Glomerular visceral epithelial cell (primary cell): ENCODE results near the gene WNT7A.
"Not testable (repeated sequence)": the region's sequence is repeated elsewhere in the genome, so short reads cannot be mapped to it uniquely, and the experiment has no call there.

Experiments used
- DNase-seq: peaks from one replicate; pipeline ENCODE4 v3.0.0-alpha.2; 2016; ENCODE audit errors: extremely low spot score

Gene WNT7A

DNA sequence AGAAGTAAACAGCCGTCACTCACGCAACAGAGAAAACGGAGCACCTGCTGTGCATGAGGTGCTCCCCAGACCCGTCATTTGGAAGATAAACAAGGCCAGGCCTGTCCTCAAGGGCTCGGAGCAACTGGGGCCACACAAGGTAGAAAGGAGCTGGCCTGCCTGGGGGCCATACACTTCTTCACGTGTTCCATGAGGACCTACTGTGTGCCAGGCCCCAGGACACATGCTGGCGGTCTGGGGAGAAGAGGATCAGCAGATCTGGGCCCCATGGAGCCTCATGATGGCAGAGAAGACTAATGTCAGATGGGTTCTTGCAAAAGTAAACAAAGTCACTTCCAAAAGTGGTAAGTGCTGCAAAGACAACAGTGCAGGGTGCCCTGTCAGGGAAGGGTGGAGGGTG, 14.3 kb downstream of the WNT7A start:
- DNase-seq: no peak

DNA sequence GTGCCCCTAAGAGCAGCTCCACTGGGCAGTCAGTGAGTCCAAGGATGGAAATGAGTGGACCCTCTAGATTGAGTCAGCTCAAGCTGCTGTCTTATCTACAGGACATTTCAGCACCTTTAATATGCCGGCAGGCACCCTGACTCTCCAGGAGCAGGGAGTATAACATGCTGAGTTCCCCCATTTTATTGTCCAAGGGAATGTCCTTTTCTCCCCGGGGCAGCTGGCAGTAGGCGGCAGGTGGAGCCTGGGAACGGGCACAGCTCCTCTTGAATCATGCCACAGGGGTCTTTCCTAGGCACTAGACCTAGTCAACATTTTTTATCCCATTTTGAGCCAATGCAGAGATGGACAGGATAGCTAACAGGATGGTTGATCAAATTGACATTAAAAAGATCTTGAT, 14.8 kb downstream of the WNT7A start:
- no peak for DNase-seq

DNA sequence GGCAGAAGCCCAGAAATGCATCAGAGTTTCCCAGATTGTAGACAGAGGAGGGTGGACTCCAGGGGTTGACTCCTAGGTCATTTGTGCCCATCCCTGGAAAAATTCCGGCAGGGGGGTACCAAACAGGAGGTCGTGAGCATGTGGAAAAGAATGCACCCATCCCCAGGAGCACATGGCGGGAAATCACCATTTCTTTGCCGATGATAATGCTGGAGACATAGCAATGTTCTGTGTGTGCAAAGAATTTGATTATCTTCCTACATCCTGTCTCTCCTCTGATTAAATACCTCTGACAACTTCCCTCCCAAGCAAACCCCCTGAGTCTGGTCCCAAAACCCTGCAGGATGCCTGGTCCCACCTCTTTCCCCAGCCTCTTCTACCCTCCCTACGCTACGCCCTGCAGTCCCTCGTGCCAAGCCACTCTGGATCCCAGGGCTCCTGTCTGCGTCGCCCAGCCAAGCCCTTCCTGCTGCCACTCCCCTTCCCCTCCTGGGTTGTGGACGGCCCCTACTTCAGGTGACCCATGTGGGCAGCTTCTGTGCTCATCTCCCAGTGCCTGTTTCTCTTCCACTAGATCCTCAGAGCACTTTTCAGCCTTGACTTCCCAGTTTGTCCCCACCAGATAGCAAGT, 15.8 kb downstream of the WNT7A start:
- no peak for DNase-seq

DNA sequence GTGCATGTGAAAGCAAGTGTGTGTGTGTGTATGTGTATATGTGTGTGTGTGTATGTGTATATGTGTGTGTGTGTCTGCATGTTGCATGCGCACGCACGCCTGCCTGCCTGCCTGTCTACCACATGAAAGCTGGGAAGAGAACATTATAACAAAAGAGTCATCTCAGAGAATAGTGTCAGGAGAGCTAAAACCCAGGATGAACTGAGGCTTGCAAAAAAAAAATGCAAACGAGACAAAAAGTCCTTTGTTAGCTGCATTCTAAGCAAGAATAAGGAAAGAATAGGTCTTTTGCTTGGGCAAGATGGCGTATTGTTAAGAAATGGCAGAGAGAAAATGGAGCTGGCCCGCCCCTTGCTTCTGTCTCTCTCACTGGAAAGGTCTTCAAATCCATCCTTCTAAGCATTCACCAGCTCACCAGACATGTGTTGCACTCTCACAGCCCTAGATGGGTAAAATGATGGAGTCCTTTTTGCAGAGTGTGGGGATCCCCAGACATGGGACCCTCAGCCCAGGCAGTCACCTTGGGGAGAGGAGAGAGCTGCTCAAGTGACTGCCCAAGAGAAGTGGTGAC, 16.4 kb downstream of the WNT7A start:
- no peak for DNase-seq

DNA sequence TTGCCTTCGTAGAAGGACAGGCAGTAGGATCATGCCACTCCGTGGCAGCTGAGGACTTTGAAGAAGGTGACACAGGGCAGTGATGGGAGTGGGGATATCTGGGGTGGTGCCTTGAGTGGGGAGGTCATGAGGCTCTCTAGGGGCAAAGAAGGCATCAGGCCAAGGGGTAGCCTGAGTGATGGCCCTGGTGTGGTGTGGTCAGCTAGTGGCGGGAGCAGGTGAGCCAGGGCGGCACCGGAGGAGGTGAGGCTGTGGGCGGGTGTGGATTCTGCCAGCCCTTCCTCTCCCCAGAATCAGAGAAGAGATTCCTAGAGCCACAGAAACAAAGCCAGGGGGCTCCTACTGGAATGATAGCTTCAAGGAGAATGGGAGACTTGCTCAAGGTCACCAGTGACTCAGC, 18.4 kb downstream of the WNT7A start:
- DNase-seq: no peak

DNA sequence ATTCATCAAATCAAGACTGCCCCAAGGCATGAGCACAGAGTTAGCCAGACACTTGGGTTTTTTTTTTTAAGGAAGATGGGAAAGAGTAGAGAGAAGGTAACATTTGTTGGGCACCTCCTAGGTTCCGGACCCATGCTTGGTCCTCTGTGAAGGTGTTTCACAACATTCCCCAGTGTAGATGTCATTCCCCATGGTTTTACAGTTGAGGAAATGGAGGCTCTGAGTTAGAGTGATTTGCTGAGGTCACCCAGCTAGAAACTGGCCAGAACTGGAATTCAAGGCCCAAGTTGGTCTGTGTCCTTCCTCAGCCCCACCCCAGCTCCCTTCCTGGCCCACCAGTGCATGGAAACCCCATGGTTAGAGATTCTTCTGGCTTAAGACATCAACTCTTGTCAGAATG, 19.9 kb downstream of the WNT7A start:
- DNase-seq: no peak

DNA sequence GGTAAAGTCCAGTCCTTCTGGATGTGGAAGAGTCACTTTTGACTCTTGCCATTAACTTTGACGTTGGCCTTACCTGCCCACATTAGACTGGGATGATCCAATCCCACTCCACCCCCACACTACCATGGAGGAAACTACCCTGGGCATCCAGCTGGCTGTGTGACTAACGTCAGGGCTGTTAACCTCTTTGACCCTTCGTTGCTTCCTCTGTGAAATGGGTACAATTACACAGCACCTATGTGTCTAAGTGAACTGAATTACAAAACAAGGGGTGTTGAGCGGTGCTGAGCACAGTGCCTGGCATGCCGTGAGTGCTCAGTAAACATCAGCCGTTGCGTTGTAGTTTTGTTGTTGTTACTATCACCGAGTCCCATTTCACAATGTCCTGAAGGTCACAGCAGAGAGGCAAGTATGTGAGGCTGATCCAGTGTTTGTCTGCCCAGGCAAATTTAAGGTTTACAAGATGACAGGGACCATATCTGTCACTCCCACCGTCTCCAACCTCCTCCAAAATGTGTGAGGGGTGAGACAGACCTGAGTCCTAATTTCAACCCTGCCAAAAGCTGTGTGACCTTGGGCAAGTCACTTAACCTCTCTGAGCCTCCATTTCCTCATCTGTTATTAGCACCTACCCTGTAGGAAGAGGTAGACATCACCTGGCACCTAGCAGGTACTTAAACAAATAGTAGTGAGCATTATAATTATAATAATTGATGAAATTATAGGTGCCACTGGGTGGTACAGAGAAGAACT, 20.9 kb downstream of the WNT7A start:
- no peak for DNase-seq

DNA sequence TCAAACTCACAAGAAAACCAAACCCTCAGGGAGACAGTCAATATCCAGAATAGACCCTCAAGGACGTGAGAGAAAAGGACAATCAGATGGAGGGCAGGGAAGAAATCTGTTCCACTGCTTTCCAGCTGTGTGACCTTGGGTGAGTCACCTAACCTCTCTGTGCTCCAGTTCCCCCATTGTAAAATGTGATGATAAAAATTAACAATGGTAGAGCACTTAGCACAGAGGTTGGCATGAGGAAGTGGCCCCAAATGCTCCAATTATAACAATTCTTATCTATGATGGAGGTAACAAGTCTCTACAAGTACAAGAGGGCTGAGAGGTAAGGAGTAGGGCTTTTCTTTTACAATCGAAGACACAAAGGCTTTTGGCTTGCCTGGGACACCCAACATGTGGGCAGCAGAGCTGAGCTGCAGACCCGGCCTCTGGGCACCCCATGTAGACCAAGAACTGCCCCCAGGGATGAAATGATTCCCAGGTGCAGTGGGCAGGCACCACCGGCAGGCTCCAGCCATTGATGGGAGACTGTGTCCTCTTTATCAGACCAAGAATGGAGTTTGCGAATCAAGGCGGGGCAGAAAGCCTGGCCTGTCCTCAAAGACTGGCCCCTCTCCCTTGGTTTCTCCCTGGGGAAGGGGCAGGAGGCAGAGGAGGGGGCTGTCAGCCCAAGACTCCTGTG, 22.0 kb downstream of the WNT7A start:
- DNase-seq: no peak

DNA sequence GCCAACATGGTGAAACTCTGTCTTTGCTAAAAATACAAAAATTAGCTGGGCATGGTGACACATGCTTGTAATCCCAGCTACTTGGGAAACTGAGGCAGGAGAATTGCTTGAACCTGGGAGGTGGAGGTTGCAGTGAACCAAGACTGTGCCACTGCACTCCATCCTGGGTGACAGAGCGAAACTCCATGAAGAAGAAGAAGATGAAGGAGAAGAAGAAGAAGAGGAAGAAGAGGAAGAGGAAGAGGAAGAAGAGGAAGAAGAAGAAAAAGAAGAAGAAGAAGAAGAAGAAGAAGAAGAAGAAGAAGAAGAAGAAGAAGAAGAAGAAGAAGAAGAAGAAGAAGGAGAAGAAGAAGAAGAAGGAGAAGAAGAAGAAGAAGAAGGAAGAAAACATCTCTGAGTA, 23.2 kb downstream of the WNT7A start:
- DNase-seq: not testable (repeated sequence)

DNA sequence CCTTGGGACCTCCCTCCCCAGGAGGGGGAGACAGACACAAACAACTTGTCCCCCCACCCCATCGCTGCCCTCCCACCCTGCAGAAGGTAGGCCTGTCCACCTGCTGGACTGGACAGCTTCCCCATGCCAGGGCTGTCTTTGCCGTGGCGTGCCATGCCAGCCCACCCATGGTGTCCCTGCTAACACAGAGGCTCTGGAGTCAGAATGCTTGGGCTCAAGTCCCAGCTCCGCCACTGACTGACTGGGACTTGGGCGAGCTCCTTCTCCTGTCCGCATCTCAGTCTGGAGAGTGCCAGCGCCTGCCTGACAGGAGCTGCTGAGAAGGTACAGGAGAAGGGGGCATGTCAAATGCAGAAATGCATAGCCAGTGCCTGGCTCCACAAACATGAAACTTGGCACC, 23.9 kb downstream of the WNT7A start:
- no peak for DNase-seq

DNA sequence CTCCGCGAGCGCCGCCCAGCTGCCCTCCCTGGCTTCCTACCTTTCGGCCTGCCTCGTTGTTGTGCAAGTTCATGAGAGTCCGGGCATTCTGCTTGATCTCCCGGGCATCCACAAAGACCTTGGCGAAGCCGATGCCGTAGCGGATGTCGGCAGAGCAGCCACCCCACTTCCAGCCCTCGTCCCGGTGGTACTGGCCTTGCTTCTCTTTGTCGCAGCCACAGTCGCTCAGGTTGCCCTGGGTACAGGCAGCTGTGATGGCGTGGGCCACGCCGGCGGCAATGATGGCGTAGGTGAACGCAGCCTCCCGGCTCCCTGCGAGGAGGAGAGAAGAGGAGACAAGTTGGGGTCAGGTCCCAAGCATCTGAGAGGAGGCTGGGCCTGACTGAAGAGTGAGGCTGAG, 25.4 kb downstream of the WNT7A start:
- no peak for DNase-seq

DNA sequence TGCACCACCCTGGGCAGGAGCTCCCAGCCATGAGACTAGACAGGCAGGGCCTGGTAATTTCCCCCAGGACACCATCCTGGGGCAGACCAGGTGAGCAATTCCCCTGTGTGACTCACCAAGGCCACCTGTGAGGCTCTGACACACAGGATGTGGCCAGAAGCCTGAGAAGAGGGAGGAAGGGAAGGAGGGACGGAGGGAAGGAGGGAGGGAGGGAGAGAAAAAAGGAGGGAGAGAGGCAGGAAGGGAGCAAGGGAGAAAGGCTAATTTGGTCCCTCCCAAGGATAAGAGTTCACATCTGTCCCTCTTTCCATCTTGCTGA, 25.9 kb downstream of the WNT7A start:
- DNase-seq: no peak

DNA sequence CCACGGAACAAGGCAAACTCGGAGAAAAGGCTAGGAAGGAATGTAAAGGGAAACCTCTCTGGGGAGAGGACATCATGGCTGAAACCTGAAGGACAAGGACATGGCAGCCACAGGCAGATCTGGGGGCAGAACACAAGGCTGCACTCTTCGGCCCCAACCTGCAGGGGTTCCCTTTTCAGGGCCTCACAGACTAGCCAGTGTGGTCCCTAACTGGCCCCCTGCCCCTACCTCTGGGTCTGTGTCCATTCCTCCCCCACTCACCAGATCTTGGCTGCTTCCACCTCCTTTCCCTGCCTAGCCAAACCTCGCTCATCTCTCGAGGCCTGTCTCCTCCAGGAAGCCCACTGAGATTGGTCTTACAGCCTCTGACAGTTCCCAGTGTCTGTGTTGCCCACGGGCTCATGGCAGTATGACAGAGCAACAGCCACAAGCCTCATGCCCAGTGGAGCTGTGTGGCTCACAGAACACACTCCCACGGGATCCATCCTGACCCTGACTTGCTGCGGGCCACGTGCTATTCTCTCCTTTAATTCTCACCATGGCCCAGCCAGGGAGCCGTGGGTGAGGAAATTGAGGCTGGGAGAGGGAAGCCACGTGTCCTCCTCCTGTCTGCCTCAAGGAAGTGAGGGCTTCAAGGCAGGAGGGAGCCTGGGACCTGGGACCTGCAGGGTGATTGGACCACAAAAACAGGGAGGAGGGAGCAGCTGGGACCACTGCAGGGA, 26.5 kb downstream of the WNT7A start:
- no peak for DNase-seq

DNA sequence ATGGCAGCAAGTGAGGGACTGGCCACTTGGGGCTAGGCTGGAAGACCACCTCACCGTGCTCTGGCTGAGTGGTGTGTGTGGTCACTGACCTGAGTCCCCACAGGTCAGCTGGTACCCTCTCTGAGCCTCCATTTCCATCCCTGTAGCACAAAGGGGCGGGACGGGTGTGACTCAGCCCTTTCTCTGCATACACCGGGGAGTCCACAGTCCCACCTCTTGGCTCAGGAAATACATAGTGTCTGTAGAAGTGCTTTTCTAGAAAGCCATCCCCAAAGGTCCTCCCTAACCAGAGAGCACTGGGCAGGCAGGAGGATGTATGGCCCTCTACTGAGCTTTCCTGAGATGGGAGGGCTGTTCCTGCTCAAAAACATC, 27.2 kb downstream of the WNT7A start:
- no peak for DNase-seq

DNA sequence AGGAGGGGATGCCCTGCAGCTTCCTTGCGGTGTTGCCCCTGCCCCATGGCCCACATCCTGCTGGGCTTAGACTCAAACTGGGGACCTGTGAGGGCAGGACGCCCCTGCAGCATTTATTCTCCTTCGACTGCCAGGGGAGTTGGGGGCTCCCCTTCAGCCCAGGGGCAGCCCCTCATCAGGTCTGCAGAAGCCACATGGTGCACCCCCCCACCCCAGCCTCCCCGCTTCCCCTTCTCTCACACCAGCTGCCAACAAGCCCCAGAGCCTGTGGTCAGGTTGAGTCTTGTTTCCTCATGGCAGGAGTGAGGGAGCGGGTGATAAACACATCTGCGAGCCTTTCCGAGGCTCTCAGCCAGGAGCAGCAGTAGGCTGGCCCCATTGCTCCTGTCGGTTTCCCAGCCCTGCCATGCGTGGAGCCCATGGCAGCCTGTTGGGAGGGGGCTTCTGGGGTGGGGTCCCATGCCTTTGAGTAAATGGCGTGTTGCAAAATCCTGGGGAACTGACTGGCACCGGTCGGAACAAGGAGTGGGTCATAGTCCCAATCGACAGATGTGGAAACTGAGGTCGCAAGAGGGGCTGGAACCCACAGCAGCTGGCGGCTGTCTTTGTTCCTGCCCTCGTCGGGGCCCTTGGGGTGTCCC, 27.8 kb downstream of the WNT7A start:
- DNase-seq: no peak

DNA sequence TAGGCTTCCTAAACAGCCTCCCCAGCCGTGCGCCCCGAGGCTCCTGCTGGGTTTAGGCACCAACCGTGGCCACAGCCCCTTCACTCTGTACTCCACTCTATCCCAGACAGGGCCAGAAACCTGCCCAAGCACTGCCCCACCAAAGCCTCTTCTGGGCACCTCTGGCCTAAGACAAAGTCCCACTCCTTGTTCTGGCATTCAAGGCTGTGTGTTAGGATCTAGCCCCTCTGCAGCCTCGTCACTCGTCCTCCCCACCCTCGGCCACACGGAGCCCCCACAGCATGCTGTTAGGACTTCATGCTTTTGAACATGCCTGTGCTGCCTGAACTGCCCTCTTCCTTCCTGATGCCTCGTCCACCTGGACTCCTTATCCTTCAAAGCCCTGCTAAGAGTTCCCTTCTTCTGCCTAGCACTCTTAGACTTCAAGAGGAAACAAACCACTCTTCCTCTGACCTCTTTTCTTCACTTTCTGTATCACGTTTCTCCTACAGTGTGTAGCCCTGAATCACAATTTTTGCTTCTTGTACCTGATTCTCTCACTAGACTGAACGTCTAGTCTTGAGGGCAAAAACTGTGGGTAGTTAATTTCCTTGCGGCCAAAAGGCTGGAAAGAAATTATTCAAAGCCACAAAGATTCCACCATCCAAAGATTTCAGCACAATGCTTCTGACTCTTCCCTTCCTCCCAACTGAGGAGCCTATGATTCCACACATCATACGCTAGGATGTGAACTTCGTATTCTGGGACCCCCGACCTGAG, 28.6 kb downstream of the WNT7A start:
- no peak for DNase-seq

DNA sequence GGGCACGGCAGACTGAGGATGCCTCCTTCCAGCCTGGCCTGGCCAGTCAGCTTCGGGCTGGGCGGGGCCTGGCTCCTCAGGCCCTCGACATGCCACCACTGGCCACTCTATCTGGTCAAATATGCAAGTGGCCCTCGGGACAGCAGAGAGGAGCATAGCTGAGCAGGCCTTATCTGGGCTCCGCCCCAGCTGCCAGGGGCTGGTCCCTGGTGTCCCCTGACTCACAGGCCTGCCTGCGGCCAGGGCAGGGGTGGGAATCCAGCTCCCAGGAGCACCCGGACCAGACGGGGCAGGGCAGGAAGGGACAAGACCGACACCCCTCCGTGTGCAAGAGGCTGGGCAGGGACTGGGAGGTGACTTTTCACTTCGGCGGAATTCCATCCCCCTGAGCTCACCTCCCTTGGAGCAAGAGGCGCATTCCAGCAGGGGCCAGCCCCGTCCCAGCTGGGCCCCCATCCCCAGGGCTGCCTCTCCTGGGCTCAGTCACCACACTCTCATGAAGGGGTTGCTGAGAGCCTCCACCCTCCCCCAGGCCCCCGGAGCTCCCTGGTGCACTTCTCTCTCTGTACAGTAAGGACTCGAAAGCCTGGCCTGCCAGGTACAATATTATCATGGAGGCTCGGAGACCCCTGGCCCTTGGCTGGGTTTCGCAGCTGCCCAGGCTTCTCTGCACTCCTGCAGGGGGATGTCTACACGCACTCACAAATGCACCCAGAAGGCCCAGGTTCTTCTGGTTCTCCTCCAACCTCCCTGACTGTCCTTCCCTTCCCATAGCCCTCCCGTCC, 29.5 kb downstream of the WNT7A start:
- no peak for DNase-seq

DNA sequence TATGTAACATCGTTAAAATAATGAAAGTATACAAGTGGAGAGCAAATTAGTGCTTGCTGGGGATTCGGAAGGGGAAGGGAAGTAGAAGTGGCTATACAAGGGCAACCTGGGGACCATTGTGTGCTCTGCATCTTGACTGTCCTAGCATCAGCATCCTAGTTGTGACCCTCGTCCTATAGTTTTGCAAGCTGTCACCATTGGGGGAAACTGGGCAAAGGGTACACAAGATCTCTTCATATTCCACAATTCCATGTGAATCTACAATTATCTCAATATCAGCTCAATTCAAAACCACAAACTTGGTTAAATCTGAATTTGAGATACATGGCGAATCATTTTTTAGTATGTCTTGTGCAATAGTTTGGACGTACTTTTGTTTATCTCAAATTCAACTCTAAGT, 30.9 kb downstream of the WNT7A start:
- no peak for DNase-seq

DNA sequence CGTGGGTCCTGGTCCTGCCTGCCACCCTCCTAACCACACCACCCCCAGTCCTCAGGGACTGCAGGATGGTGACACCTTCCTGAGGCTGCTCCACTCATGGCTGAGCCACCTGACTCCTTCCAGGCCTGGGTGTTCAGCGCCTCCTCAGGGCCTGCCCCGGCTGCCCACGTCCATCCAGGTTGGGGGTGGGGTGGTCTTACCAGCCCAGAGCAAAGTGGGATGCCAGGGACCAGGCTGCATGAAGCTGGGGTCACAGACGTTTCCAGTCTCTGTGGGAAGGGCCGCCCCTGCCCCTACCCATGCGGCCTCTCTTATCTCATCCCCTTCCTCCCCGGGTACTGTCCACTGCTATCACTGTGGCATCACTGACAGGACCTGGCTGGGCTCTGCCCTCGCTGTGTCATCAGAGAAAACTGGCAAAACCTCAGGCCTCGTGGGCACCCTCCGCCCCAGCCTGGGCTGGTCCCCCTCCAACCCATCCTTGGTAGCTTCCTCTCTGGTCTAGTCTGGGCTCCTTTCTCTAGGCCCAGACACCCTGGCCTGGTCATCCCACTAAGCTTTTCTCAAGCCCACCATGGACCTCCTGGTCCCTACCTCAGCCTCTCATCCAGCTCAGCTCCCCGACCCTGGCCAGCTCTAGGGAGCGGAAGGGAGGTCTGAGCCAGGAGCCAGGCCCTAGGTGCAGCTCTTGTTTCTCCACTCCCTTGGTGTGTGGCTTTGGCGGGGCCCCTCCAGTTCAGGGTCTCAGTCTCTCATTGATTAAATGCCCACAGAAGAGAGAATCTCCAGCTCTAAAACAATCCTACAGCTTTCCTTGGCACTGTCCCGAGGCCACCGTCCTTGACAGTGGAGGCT, 32.9 kb downstream of the WNT7A start:
- DNase-seq: no peak
